Mesenchymal stem cell (in vitro differentiated cells and primary cell): ENCODE results near the gene SMIM22.

Experiments used
- DNase-seq: peaks from one replicate; pipeline ENCODE4 v3.0.0-alpha.2; 2013
- H2AFZ ChIP-seq: one replicate; pipeline ENCODE4 v1.6.1; 2013; ENCODE audit warnings: low read depth, mild to moderate bottlenecking, control low read depth, inconsistent platforms, low read length, moderate library complexity
- H2AK5ac ChIP-seq: 2 replicates; pipeline ENCODE4 v1.6.1; 2013; ENCODE audit warnings: low read length, moderate library complexity, mild to moderate bottlenecking, inconsistent platforms; ENCODE audit not compliant: severe bottlenecking
- H2BK120ac ChIP-seq: one replicate; pipeline ENCODE4 v1.6.1; 2013; ENCODE audit warnings: low read depth, mild to moderate bottlenecking, inconsistent platforms, low read length, moderate library complexity
- H2BK12ac ChIP-seq, 2 experiments: one replicate each; pipeline ENCODE4 v1.6.1; 2013; ENCODE audit warnings: inconsistent platforms in 2 of 2, low read length in 2 of 2, mild to moderate bottlenecking in 2 of 2, moderate library complexity in 2 of 2, control low read depth in 1 of 2
- H2BK15ac ChIP-seq: one replicate; pipeline ENCODE4 v1.6.1; 2013; ENCODE audit warnings: mild to moderate bottlenecking, low read depth, inconsistent platforms; ENCODE audit not compliant: poor library complexity, severe bottlenecking
- H2BK5ac ChIP-seq: 2 replicates; pipeline ENCODE4 v1.6.1; 2013; ENCODE audit warnings: low read depth, mild to moderate bottlenecking, low read length, control low read depth, inconsistent platforms; ENCODE audit not compliant: poor library complexity, severe bottlenecking
- H3K14ac ChIP-seq, 2 experiments: one replicate each; pipeline ENCODE4 v1.6.1; 2013; ENCODE audit warnings: inconsistent platforms in 2 of 2, low read length in 2 of 2, control low read depth in 1 of 2, mild to moderate bottlenecking in 1 of 2, moderate library complexity in 1 of 2
- H3K18ac ChIP-seq, 2 experiments: one replicate each; pipeline ENCODE4 v1.6.1; 2013; ENCODE audit warnings: inconsistent platforms in 2 of 2, low read length in 2 of 2, control low read depth in 1 of 2, low read depth in 1 of 2, mild to moderate bottlenecking in 1 of 2
- H3K23ac ChIP-seq, 2 experiments: one replicate each; pipeline ENCODE4 v1.6.1; 2013; ENCODE audit warnings: inconsistent platforms in 2 of 2, low read length in 2 of 2, mild to moderate bottlenecking in 2 of 2, moderate library complexity in 2 of 2, control low read depth in 1 of 2
- H3K27ac ChIP-seq: 2 replicates; pipeline ENCODE4 v1.5.1; 2013; ENCODE audit warnings: mild to moderate bottlenecking, moderate library complexity, low read length, control low read depth, inconsistent platforms; ENCODE audit not compliant: poor library complexity, severe bottlenecking
- H3K27me3 ChIP-seq, 2 experiments: 2 replicates each; pipeline versions ENCODE4 v1.6.1 to v1.7.0; 2013; ENCODE audit warnings: low read length in 2 of 2, mild to moderate bottlenecking in 2 of 2, moderate library complexity in 2 of 2, control low read depth in 1 of 2, inconsistent platforms in 1 of 2; ENCODE audit not compliant: control insufficient read depth in 1 of 2, insufficient read depth in 1 of 2
- H3K36me3 ChIP-seq, 2 experiments: 2 replicates each; pipeline versions ENCODE4 v1.6.1 to v1.7.0; 2013; ENCODE audit warnings: low read length in 2 of 2, control low read depth in 1 of 2, inconsistent platforms in 1 of 2, low read depth in 1 of 2, mild to moderate bottlenecking in 1 of 2; ENCODE audit not compliant: insufficient read depth in 2 of 2, control insufficient read depth in 1 of 2
- H3K4ac ChIP-seq, 2 experiments: one replicate each; pipeline ENCODE4 v1.6.1; 2013; ENCODE audit warnings: inconsistent platforms in 2 of 2, low read length in 2 of 2, mild to moderate bottlenecking in 2 of 2, moderate library complexity in 2 of 2, control low read depth in 1 of 2, low read depth in 1 of 2
- H3K4me1 ChIP-seq: 2 replicates; pipeline ENCODE4 v1.6.1; 2013; ENCODE audit warnings: low read depth, low read length, control low read depth; ENCODE audit not compliant: control insufficient read depth, insufficient read depth
- H3K4me2 ChIP-seq: 2 replicates; pipeline ENCODE4 v1.6.1; 2013; ENCODE audit warnings: low read length, mild to moderate bottlenecking, inconsistent platforms; ENCODE audit not compliant: poor library complexity, severe bottlenecking
- H3K4me3 ChIP-seq, 2 experiments: 2 replicates each; pipeline versions ENCODE4 v1.5.1 to v1.7.0; 2013; ENCODE audit warnings: low read length in 2 of 2, mild to moderate bottlenecking in 2 of 2, control low read depth in 1 of 2, low read depth in 1 of 2; ENCODE audit not compliant: insufficient read depth in 1 of 2
- H3K79me1 ChIP-seq: replicated peaks from 2 replicates; pipeline ENCODE4 v1.6.1; 2013; ENCODE audit warnings: mild to moderate bottlenecking, control low read depth, low read length, inconsistent platforms; ENCODE audit not compliant: poor library complexity, severe bottlenecking
- H3K9ac ChIP-seq: 2 replicates; pipeline ENCODE4 v1.7.0; 2013; ENCODE audit warnings: mild to moderate bottlenecking, low read length, moderate library complexity
- H3K9me3 ChIP-seq: 2 replicates; pipeline ENCODE4 v1.7.0; 2013; ENCODE audit warnings: mild to moderate bottlenecking, low read length; ENCODE audit not compliant: control insufficient read depth
- H4K8ac ChIP-seq: one replicate; pipeline ENCODE4 v1.6.1; 2013; ENCODE audit warnings: inconsistent platforms, mild to moderate bottlenecking, low read length, moderate library complexity
- H4K91ac ChIP-seq: one replicate; pipeline ENCODE4 v1.6.1; 2013; ENCODE audit warnings: mild to moderate bottlenecking, low read length, inconsistent platforms
- WGBS: methylation state at CpG from one replicate; pipeline ENCODE4 v1.1.7; 2013; ENCODE audit warnings: mixed read lengths; 5-methylcytosine and 5-hydroxymethylcytosine counted together

Gene SMIM22

DNA sequence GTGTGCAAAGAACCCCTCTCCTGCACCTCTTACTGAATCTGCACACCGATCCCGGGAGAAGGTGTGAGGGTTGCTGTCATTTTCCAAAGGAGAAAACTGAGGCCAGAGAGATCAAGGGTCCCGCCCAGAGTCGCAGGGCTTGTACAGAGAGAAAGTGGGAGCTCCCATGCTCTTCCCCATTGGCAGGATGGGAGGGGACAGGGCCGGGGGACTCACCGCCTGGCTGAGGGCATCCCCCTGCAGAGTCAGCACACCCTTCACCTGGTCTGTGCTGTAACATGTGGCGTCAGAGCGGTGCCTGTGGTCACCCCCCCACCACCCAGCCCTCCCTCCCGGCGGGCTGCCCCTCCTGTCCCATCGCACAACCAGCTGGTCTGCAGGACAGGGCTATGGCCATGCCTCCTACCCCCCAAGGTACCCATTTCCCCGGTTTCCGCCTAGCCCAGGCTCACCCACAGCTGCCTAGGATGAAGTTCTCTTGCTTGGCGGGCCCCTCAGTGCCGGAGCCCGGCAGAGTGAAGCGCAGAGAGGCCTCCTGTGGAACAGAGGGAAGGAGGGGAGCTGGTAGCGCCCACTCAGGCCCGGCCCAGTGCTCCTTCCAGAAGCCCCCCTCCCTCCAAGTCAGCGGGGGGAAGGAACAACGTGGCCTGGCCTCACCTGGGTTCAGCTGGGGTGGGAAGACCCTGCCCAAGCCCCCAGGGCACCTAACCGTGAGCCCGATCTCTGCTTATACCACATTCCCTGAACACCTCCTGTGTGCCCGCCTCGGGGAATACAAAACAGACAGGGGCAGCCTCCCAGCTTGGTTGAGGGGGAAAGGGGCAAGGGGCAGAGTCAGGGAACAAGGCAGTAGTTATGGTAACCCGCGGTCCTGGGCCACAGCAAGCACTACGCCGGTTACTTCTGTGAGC lies 6.1 kb downstream of the SMIM22 start:
- Histone ChIP-seq H3K18ac (no peak overlapping the region), H3K9me3 (no peaks in the 10 kb centered on the region), H2BK12ac (no peak overlapping the region), H2BK120ac (no peak overlapping the region), H2BK15ac (no peak overlapping the region), H3K4me2 (peak overlapping the region; percentile 88), H3K14ac (no peak overlapping the region), H3K27ac (peak overlapping the region; percentile 25), H4K8ac (peak overlapping the region; percentile 46), H2AFZ (peak overlapping the region; percentile 99), H3K23ac (peak overlapping the region in 1 of 2 experiments; percentile 60), H4K91ac (peak overlapping the region; percentile 18), H3K79me1 (peaks cover 14% of the 10 kb centered on the region), H3K27me3 (no peaks in the 10 kb centered on the region), H3K4me1 (peaks cover 10% of the 10 kb centered on the region), H2AK5ac (no peak overlapping the region), H3K4ac (peak overlapping the region in 1 of 2 experiments; percentile 4), H3K36me3 (peaks cover 39 to 72% of the 10 kb centered on the region in 2 experiments), H3K4me3 (peak overlapping the region; percentile 84 to 90), H2BK5ac (no peak overlapping the region), H3K9ac (peak overlapping the region; percentile 89)
- no peak for DNase-seq
- 68% methylated on average over 23 of the region's 29 CpGs for WGBS

DNA sequence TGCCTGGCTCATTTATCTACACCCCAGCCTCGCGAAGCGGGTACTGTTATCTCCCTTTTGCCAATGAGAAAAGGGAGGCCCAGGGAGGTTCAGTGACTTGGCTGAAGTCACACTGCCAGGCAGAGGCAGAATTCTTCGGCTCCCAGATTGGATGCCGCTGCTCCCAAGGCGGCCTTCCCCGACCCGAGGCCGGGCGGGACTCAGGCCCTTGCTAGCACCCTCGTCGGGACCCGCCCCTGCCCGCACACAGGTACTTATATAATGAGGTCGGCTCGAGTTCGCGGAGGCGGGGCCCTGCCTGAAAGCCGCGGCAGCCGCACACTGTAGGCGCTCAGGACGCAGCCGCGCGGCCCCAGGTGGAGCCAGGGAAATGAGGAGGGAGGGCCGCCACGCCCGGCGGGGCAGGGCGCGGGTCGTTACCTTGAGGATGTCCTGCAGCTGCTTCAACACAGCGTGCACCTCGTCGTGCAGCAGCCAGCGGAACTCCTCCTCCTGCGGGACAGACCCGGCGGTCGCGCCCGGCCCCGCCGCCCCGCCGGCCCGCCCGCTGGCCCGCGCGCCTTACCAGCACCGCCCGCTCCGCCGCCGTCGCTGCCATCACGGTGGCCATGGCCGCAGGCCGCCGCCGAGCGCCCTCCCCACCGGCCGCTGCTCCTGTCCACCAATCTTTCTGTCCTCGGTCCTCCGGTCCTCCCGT lies 6.9 kb downstream of the SMIM22 start, which contains the start of gene ROGDI:
Gene ROGDI (minus strand): TSS at position 672 of the 697 bp plus-strand sequence. CDS start 62 bp downstream, at position 610.
- Histone ChIP-seq H3K36me3 (peaks cover 42 to 70% of the 10 kb centered on the region in 2 experiments), H2BK15ac (peak within 1 kb of the TSS; percentile 99), H2AFZ (peak within 1 kb of the TSS; percentile 99), H3K4me2 (peak within 1 kb of the TSS; percentile 88), H2AK5ac (no peak within 1 kb of the TSS), H3K18ac (peak within 1 kb of the TSS; percentile 80 to 88), H2BK120ac (no peak within 1 kb of the TSS), H3K27me3 (no peaks in the 10 kb centered on the region), H3K79me1 (peaks cover 14% of the 10 kb centered on the region), H3K4ac (peak within 1 kb of the TSS; percentile 56 to 80), H4K8ac (peak within 1 kb of the TSS; percentile 46), H3K4me3 (peak within 1 kb of the TSS; percentile 84 to 90), H3K14ac (peak within 1 kb of the TSS in 1 of 2 experiments; percentile 74), H3K4me1 (peaks cover 10% of the 10 kb centered on the region), H3K9me3 (no peaks in the 10 kb centered on the region), H3K9ac (peak within 1 kb of the TSS; percentile 89), H4K91ac (peak within 1 kb of the TSS; percentile 18), H2BK12ac (peak within 1 kb of the TSS in 1 of 2 experiments; percentile 23), H3K27ac (peak within 1 kb of the TSS; percentile 64), H2BK5ac (peak within 1 kb of the TSS; percentile 79), H3K23ac (peak within 1 kb of the TSS in 1 of 2 experiments; percentile 66)
- under 1% methylated on average over 33 of the region's 70 CpGs for WGBS
- DNase-seq: peak; percentile 42

DNA sequence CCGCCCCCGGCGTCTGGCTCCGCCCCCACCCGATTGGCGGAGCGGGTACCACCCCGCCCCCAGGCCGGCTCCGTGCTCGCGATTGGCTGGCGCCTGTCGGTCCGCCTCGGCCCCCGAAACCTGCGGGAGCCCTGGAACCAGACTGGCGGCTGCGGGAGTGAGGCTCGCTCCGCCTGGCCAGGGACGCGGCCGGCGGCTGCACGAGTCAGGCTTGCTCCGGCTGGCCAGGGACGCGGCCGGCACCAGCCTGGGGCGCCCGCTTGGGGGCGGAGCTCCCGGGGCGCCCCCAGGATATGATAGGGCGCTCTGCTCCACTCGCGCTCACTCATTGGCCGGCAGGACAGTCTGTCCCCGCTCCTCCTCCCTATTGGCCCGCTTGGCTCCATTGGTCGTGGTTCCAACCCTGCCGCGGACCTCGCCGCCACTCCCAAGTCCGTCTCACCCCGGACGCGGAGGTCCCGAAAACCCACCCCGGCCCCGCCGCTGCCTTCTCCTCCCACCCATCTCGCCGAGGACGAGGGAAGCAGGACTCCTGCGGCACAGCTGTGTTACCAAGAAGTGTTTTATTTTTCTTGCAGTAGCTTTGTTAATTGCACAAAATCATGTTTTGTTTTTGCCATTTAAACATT lies 7.6 kb downstream of the SMIM22 start:
- Histone ChIP-seq H3K4me2 (peak overlapping the region; percentile 63), H3K27ac (peak overlapping the region; percentile 64), H3K4me1 (peaks cover 10% of the 10 kb centered on the region), H4K91ac (no peak overlapping the region), H3K27me3 (no peaks in the 10 kb centered on the region), H3K9ac (peak overlapping the region; percentile 89), H2AK5ac (no peak overlapping the region), H3K4ac (peak overlapping the region in 1 of 2 experiments; percentile 80), H3K36me3 (peaks cover 49 to 65% of the 10 kb centered on the region in 2 experiments), H3K14ac (peak overlapping the region in 1 of 2 experiments; percentile 74), H2BK5ac (peak overlapping the region; percentile 79), H2BK15ac (peak overlapping the region; percentile 99), H2AFZ (peak overlapping the region; percentile 99), H2BK120ac (no peak overlapping the region), H2BK12ac (peak overlapping the region in 1 of 2 experiments; percentile 10), H3K79me1 (peaks cover 16% of the 10 kb centered on the region), H3K18ac (peak overlapping the region; percentile 80 to 88), H3K4me3 (peak overlapping the region; percentile 84 to 90), H3K23ac (no peak overlapping the region), H4K8ac (peak overlapping the region; percentile 28), H3K9me3 (no peaks in the 10 kb centered on the region)
- whole genome bisulfite sequencing: 0% methylated on average over 54 of the region's 59 CpGs
- peak; percentile 94 for DNase-seq
